Spleen (tissue), 11 donors: Measurements from ENCODE around the gene NDRG3. TPM values are rescaled to one million over a fixed set of nuclear protein-coding genes. Genes with fewer than 3 reads are reported as not detected.

Experiments used
- DNase-seq: peaks from one replicate; pipeline ENCODE4 v3.0.0-alpha.2; 2020
- H3K27ac ChIP-seq, 8 donors: fragments of 200-600 bp; sonication (generic) in 7 of 8; 1 replicate in 4 of 8; 2 replicates in 4 of 8; pipeline versions ENCODE4 v1.5.0 to v1.8.0; 2016 to 2021; ENCODE audit warnings: inconsistent platforms in 4 of 8, mild to moderate bottlenecking in 4 of 8, moderate library complexity in 1 of 8
- H3K27me3 ChIP-seq, 7 donors: fragments of 200-600 bp; sonication (generic) in 6 of 7; replicated peaks in 1 of 7; 1 replicate in 4 of 7; 2 replicates in 3 of 7; pipeline versions ENCODE4 v1.5.0 to v1.8.0; 2016 to 2021; ENCODE audit warnings: inconsistent platforms in 3 of 7, mild to moderate bottlenecking in 1 of 7
- H3K36me3 ChIP-seq, 6 donors: fragments of 200-600 bp; sonication (generic) in 5 of 6; 1 replicate in 4 of 6; 2 replicates in 2 of 6; pipeline versions ENCODE4 v1.5.0 to v1.8.0; 2016 to 2021; ENCODE audit warnings: inconsistent platforms in 2 of 6
- H3K4me1 ChIP-seq, 6 donors: fragments of 200-600 bp; sonication (generic) in 5 of 6; 1 replicate in 3 of 6; 2 replicates in 3 of 6; pipeline versions ENCODE4 v1.5.0 to v1.8.0; 2016 to 2021; ENCODE audit warnings: inconsistent platforms in 3 of 6
- H3K4me3 ChIP-seq, 8 donors: fragments of 200-600 bp; sonication (generic) in 7 of 8; 1 replicate in 4 of 8; 2 replicates in 4 of 8; pipeline versions ENCODE4 v1.5.0 to v1.8.0; 2016 to 2021; ENCODE audit warnings: inconsistent platforms in 4 of 8, mild to moderate bottlenecking in 4 of 8, moderate library complexity in 2 of 8
- H3K9me3 ChIP-seq, 8 donors: fragments of 200-600 bp; sonication (generic) in 7 of 8; 1 replicate in 4 of 8; 2 replicates in 4 of 8; pipeline versions ENCODE4 v1.5.0 to v1.8.0; 2016 to 2021; ENCODE audit warnings: inconsistent platforms in 4 of 8
- CTCF ChIP-seq, 11 experiments: fragments of 200-600 bp in 7 of 11; fragments of 450-650 bp in 4 of 11; sonication (generic) in 4 of 11; IDR thresholded peaks in 8 of 11; conservative IDR thresholded peaks in 3 of 11; 1 replicate in 7 of 11; 2 replicates in 4 of 11; pipeline versions ENCODE4 v1.4.0 to v1.8.0; 2016 to 2021; ENCODE audit warnings: antibody characterized with exemption in 11 of 11, inconsistent platforms in 4 of 11, mild to moderate bottlenecking in 1 of 11
- POLR2A ChIP-seq, 3 donors: fragments of 450-650 bp; IDR thresholded peaks; one replicate each; pipeline ENCODE4 v1.5.1; 2017; ENCODE audit warnings: antibody characterized with exemption in 3 of 3, mild to moderate bottlenecking in 1 of 3
- POLR2AphosphoS5 ChIP-seq, 3 donors: sonication (generic); formaldehyde crosslinking; IDR thresholded peaks; one replicate each; pipeline ENCODE4 v1.5.1; 2017; ENCODE audit warnings: antibody characterized with exemption in 3 of 3
- WGBS, 5 donors: extraction: QIAGEN DNeasy Blood & Tissue Kit in 3 of 5; methylation state at CpG; one replicate each; pipeline versions ENCODE4 v1.1.5 to v1.1.7; 2013 to 2018; 5-methylcytosine and 5-hydroxymethylcytosine counted together
- intact Hi-C: fragments of 100-400 bp; cut with DNase I; formaldehyde crosslinking; loops from one replicate; pipeline ENCODE4 v1.15.0; 2023; ENCODE audit warnings: low total_unique reads
- polyA plus RNA-seq, 3 donors: library from polyadenylated mRNA; stranded (reverse); fragments of 200-250 nt; gene quantifications; one replicate each; pipeline ENCODE4 v1.2.1, GENCODE V29; 2013
- total RNA-seq, 7 donors: library from RNA; depleted of rRNA in 3 of 7; stranded (reverse); fragments of >200 nt in 3 of 7; fragmentation: NEBNext Ultra II Directional in 4 of 7; extraction: Animal tissue kit (Norgen Biotek cat#: 25700) in 4 of 7; gene quantifications; one replicate each; pipeline versions ENCODE4 v1.1.0 to v1.2.1, GENCODE V29; 2016 to 2021
- donor health status: healthy with polysubstance abuse.
- donor health status: DM: no; HTN: no; CAD: no; lungs with moderate emphysema.
- donor health status: DM: no; HTN: no; CAD: no.
- donor health status: Bipolar disorder and iron deficiency.
- donor health status: healthy.
- donor health status: DM: no; HTN: no; CAD: no.
- donor health status: DM: yes; HTN: yes; CAD: no.

Gene NDRG3
- total and polyA plus RNA-seq, 10 donors, result 15.5 to 32.0 (median 27.1) TPM

DNA sequence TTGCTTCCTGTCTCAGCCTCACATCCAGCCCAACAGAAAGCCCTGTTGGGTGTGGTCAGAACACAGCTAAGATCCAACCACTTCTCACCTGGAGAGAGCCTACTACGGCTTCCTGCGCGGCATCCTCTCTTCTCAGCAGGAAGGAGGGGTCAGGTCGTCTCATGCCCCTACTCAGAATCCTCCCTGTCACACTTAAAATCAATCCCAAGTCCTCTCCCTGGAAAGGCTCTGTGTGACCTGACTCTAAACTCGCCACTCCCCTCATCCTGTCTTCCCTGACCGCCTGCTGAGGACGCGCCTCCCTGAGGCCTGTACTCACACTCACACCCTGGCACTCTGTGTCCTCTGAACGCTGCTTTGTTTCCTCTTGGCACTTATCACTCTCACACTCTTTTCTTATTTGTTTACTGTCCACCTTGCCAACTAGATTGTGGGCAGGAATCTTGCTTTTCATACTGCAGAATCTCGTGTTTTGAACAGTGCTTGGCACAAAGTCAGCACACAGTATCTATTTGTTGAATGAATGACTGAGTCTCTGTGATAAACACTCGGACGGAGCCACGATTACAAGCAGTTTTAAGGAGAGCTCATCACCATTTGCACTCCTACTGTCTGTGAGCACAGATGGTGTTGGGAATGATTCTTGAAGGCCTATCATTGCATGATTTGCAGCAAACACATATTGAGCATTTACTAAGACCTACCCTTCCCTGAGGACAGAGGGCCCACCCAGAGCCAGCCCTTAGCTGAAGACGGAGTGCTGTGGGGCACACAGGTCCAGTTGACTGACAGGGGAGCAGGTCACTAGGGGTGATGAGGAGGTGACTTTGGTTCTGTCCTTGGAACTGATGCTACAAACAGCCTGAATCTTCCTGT lies 121.6 kb downstream of the NDRG3 start:
- H3K4me1 ChIP-seq, result peaks cover 0 to 11% (median 4%) of the 10 kb centered on the region in 6 donors
- intact Hi-C loops, result no loop called here
- no peak for DNase-seq
- 75 to 82% (median 80%) methylated on average over 14 of the region's 14 CpGs for WGBS, 5 donors
- peaks cover 0 to 40% (median 0%) of the 10 kb centered on the region in 6 donors for H3K36me3 ChIP-seq
- H3K27me3 ChIP-seq, result no peaks in the 10 kb centered on the region
- TF ChIP-seq POLR2A (IDR thresholded peaks at IDR 0.05) (no peak), POLR2AphosphoS5 (IDR thresholded peaks at IDR 0.05) (peak in 1 of 3 donors; percentile 25)
- no peaks in the 10 kb centered on the region for H3K9me3 ChIP-seq
- peak overlapping the region in 2 of 8 donors; percentile 0 to 6 for H3K27ac ChIP-seq
- no peak overlapping the region for H3K4me3 ChIP-seq

DNA sequence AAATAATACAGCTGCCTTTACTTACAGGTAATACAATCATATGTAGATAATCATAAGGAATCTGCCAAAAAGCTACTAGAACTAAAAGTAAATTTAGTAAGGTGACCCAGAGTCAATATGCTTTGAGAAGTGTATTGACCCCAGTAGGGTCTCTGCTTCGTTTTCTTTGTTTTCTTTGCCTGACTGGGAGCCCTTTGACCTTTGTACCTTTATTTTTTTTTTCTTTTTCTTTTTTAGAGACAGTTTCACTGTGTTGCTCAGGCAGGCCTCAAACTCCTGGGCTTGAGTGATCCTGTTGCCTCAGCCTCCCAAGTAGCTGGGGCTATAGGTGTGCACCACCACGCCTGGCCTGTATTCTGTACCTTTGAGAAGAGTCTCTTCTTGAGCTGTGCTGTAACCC lies 122.4 kb downstream of the NDRG3 start:
- TF ChIP-seq POLR2A (IDR thresholded peaks at IDR 0.05) (no peak), CTCF (IDR thresholded peaks at IDR 0.05 in 8 of 11, conservative IDR thresholded peaks at IDR 0.05 in 3 of 11) (no peak), POLR2AphosphoS5 (IDR thresholded peaks at IDR 0.05) (no peak)
- Histone ChIP-seq H3K27ac (peak overlapping the region in 2 of 8 donors; percentile 0 to 6), H3K36me3 (peaks cover 0 to 40% (median 0%) of the 10 kb centered on the region in 6 donors), H3K4me3 (no peak overlapping the region), H3K4me1 (peaks cover 0 to 2% (median 0%) of the 10 kb centered on the region in 6 donors), H3K9me3 (no peaks in the 10 kb centered on the region), H3K27me3 (no peaks in the 10 kb centered on the region)
- 88 to 97% (median 94%) methylated on average over 2 of the region's 2 CpGs for WGBS, 5 donors
- intact Hi-C loops, result no loop called here
- DNase-seq, result no peak

DNA sequence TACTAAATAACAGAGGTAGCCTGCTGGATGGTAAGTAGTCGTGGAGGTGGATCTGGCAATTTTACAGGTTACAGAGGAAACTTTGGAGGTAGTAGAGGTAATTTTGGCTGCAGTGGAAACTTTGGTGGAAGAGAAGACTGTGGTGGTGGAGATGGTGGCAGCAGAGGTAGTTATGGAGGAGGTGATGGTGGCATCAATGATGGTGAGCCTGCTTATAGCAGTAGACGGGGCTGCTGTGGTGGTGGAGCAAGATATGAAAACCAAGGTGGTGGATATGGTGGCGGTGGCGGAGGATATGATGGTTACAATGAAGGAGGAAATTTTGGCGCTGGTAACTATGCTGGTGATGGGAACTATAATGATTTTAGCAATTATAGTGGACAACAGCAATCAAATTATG lies 125.0 kb downstream of the NDRG3 start:
- no peak for DNase-seq
- peaks cover 0 to 32% (median 0%) of the 10 kb centered on the region in 6 donors for H3K36me3 ChIP-seq
- TF ChIP-seq CTCF (IDR thresholded peaks at IDR 0.05 in 8 of 11, conservative IDR thresholded peaks at IDR 0.05 in 3 of 11), result no peak
- no peak overlapping the region for H3K27ac ChIP-seq
- 94 to 100% (median 96%) methylated on average over 5 of the region's 5 CpGs for WGBS, 5 donors
- H3K9me3 ChIP-seq, result no peaks in the 10 kb centered on the region
- intact Hi-C loops, result no loop called here
- no peak overlapping the region for H3K4me3 ChIP-seq
- H3K4me1 ChIP-seq, result no peaks in the 10 kb centered on the region
- no peaks in the 10 kb centered on the region for H3K27me3 ChIP-seq

DNA sequence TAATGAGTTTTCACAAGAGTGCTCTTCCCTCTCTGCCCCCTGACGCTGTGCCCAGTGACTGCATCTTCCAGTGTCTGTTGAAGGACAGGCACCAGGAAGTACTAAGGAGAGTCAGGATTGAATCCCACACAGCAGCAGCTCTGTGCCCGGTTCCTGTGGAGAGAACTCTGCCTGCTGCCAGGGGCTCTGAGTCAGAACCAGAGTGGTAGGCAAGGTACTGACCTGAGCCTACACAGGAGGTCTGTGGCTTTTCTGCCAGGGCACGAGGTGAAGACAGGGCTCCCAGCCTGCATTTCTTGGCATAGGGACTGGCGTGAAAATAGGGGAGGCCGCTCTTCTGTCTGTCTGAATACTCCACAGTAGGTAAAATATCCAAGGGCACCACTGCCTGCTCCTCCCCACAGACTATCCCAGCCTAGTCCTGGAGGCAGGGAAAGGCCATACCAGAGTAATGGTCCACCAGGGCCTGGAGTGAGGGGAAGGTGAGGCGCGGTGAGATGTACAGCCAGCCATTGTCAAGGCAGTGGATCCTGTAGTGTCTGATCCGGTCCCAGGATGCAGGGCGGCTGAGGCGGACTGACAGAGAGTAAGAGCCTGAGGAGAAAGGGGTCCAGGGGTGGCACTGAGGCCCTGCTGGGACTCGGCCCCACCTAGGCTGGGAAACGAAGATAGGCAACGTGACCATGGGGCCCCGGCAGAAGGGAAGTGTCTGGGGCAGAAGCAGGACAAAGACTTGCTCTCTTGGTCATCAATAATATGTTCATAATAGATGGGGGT lies 130.9 kb downstream of the NDRG3 start:
- WGBS, 5 donors, result 83 to 92% (median 88%) methylated on average over 11 to 14 of the region's 14 CpGs
- Histone ChIP-seq H3K4me3 (no peak overlapping the region), H3K4me1 (peaks cover 0 to 18% (median 2%) of the 10 kb centered on the region in 6 donors), H3K27ac (peak overlapping the region in 1 of 8 donors; percentile 11), H3K27me3 (no peaks in the 10 kb centered on the region), H3K36me3 (peaks cover 4 to 68% (median 57%) of the 10 kb centered on the region in 6 donors), H3K9me3 (no peaks in the 10 kb centered on the region)
- intact Hi-C loops, result loop anchor here (10.0 kb wide), 1 partner anchor 140 kb away; no protein-coding TSS in a partner anchor
- TF ChIP-seq POLR2A (IDR thresholded peaks at IDR 0.05), result no peak
- no peak for TF ChIP-seq CTCF (IDR thresholded peaks at IDR 0.05 in 8 of 11, conservative IDR thresholded peaks at IDR 0.05 in 3 of 11)
- peak in 1 of 3 donors; percentile 26 for TF ChIP-seq POLR2AphosphoS5 (IDR thresholded peaks at IDR 0.05)
- DNase-seq, result no peak
